ENCODE measurements around the gene PDZD7. TPM values are rescaled to one million over a fixed set of nuclear protein-coding genes. Genes with fewer than 3 reads are reported as not detected.

Gene PDZD7
- polyA plus RNA-seq, 1 of the 3 experiments (the other 2 are of a cell fraction), result 1.9 TPM

DNA sequence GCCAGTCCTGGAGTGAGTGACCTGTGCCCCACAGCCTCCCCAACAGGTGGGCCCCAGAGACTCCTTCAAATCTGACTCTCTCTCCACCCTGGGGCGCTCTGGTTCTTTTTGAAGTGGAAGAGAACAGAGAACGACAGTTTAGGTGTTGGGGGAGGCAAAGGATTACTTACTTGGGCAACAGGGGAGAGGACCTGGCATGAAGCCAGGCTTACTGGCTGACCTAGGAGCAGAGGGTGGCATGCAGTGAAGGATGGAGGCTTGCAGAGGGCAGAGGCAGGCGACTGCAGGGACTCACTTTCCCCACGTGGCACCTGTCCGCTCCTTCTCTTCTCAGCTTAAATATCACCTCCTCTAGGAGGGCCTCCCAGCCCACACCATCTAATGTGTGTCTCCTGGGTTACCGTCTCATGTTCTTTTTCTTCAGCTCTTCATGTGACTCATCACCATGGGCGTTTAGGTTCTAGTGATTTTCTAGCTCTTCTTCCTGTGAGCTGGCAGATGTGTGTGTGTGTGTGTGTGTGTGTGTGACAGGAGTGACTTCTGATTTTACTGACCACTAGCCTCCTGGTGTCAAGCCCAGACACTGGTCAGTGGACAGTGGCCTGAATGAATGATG lies 15.9 kb downstream of the PDZD7 start:
- POLR2A ChIA-PET, result interaction anchor here (1.3 to 1.4 kb wide), 3 partner anchors 17 to 28 kb away, joined by 3 to 8 read pairs (median 5); no protein-coding TSS in a partner anchor
- Histone ChIP-seq H4K20me1 (ENCODE audit: insufficient read depth) (no peaks in the 10 kb centered on the region), H3K27ac (ENCODE audit: low read depth in 2 of 2, low read length in 1 of 2) (peak overlapping the region in 1 of 2 experiments; percentile 13; a peak in 1 of 4 replicates), H3K4me1 (ENCODE audit: control insufficient read depth in 1 of 2, insufficient read depth in 2 of 2, low read depth in 1 of 2, low read length in 1 of 2) (peaks cover 8 to 19% of the 10 kb centered on the region in 2 experiments; a peak in 3 of 4 replicates), H3K9me2 (no peaks in the 10 kb centered on the region), H3K27me3 (ENCODE audit: insufficient read depth) (no peaks in the 10 kb centered on the region), H3K4me2 (peak overlapping the region; percentile 34), H2AFZ (ENCODE audit: low read depth) (no peak overlapping the region), H3K79me2 (ENCODE audit: insufficient read depth) (no peaks in the 10 kb centered on the region), H3K9ac (no peak overlapping the region), H3K36me3 (replicated peaks in 1 of 2; ENCODE audit: control insufficient read depth in 1 of 2, insufficient read depth in 2 of 2, low read length in 1 of 2) (no peaks in the 10 kb centered on the region), H3K9me3 (no peaks in the 10 kb centered on the region), H3K4me3 (ENCODE audit: low read depth in 2 of 2, low read length in 1 of 2) (no peak overlapping the region), H3F3A (replicated peaks; ENCODE audit: insufficient read depth) (peaks cover 18% of the 10 kb centered on the region)
- 42% methylated on average over 6 of the region's 7 CpGs for WGBS (ENCODE audit: low lambda C conversion rate)
- no peak for DNase-seq
- TF ChIP-seq RXRA (IDR thresholded peaks at IDR 0.05; ENCODE audit: borderline replicate concordance, low read depth) (no peak), FOSL2 (IDR thresholded peaks at IDR 0.05; ENCODE audit: borderline replicate concordance, low read depth) (peak; percentile 75; the same call in 1 of the 2 replicates), NFIC (IDR thresholded peaks at IDR 0.05; ENCODE audit: borderline replicate concordance) (peak; percentile 52), TCF12 (IDR thresholded peaks at IDR 0.05) (peak; percentile 43; the same call in 1 of the 2 replicates), GABPA (IDR thresholded peaks at IDR 0.05; ENCODE audit: low read depth) (no peak)
- TF ChIP-seq, protein P1, sequence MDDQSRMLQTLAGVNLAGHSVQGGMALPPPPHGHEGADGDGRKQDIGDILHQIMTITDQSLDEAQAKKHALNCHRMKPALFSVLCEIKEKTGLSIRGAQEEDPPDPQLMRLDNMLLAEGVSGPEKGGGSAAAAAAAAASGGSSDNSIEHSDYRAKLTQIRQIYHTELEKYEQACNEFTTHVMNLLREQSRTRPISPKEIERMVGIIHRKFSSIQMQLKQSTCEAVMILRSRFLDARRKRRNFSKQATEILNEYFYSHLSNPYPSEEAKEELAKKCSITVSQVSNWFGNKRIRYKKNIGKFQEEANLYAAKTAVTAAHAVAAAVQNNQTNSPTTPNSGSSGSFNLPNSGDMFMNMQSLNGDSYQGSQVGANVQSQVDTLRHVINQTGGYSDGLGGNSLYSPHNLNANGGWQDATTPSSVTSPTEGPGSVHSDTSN (IDR thresholded peaks at IDR 0.05), result peak; percentile 52
- CTCF ChIA-PET, result interaction anchor here (0.5 to 7.2 kb wide), 28 partner anchors 15 to 394 kb away, joined by 3 to 443 read pairs (median 4); partner anchors contain the start of genes LZTS2, MRPL43, PDZD7 and SEMA4G

DNA sequence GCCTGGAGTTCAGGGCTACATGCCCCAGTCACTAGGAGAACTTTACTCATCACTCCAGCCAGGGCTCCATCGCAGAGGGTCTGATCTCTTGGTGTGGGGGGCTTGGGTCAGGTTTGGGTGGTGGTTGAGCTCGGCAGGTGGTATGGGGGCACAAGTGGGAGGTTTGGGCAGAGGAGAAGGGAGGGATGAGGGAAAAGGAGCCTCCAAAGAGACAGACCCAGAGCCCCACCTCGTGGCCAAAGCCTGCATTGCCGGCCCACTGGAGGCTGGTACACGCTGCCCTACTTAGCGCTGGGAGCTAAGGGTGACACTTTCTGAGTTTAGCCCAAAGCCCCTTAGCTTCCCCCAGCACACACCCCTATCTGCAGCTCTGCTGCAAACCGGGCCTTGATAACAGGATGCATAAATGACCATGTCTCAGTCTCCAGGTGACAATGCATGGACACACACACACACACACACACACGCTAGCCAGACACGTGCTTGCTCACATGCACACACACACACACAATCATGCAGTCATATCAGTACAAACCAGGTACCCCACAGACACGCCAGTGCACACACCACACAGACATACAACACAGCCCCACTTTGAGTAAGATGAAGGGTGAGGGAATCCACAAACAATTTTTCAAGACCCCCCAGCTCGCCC lies 16.6 kb downstream of the PDZD7 start:
- WGBS (ENCODE audit: low lambda C conversion rate), result 14% methylated on average over 10 of the region's 11 CpGs

More for the DNA sequence above, 16.6 kb downstream of the PDZD7 start:
- H3K4me3 ChIP-seq (ENCODE audit: low read depth in 2 of 2, low read length in 1 of 2), result peak overlapping the region in 1 of 2 experiments; percentile 21; a peak in 1 of 4 replicates
- no peaks in the 10 kb centered on the region for H3K27me3 ChIP-seq (ENCODE audit: insufficient read depth)
- TF ChIP-seq POLR2AphosphoS5 (IDR thresholded peaks at IDR 0.05; ENCODE audit: low read depth, low read length) (no peak), RAD21 (IDR thresholded peaks at IDR 0.05; ENCODE audit: low read length) (peak; percentile 89), SMC3 (IDR thresholded peaks at IDR 0.05; ENCODE audit: low read depth, low read length) (peak; percentile 78), CHD2 (IDR thresholded peaks at IDR 0.05; ENCODE audit: low read length, partially characterized antibody) (peak; percentile 13)
- TF ChIP-seq, protein P2, sequence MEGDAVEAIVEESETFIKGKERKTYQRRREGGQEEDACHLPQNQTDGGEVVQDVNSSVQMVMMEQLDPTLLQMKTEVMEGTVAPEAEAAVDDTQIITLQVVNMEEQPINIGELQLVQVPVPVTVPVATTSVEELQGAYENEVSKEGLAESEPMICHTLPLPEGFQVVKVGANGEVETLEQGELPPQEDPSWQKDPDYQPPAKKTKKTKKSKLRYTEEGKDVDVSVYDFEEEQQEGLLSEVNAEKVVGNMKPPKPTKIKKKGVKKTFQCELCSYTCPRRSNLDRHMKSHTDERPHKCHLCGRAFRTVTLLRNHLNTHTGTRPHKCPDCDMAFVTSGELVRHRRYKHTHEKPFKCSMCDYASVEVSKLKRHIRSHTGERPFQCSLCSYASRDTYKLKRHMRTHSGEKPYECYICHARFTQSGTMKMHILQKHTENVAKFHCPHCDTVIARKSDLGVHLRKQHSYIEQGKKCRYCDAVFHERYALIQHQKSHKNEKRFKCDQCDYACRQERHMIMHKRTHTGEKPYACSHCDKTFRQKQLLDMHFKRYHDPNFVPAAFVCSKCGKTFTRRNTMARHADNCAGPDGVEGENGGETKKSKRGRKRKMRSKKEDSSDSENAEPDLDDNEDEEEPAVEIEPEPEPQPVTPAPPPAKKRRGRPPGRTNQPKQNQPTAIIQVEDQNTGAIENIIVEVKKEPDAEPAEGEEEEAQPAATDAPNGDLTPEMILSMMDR (IDR thresholded peaks at IDR 0.05), result peak; percentile 95
- TF ChIP-seq, protein P3, sequence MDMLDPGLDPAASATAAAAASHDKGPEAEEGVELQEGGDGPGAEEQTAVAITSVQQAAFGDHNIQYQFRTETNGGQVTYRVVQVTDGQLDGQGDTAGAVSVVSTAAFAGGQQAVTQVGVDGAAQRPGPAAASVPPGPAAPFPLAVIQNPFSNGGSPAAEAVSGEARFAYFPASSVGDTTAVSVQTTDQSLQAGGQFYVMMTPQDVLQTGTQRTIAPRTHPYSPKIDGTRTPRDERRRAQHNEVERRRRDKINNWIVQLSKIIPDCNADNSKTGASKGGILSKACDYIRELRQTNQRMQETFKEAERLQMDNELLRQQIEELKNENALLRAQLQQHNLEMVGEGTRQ (IDR thresholded peaks at IDR 0.05; ENCODE audit: borderline replicate concordance, low read depth, low read length), result no peak
- no peaks in the 10 kb centered on the region for H3K79me2 ChIP-seq (ENCODE audit: insufficient read depth)
- H2AFZ ChIP-seq (ENCODE audit: low read depth), result no peak overlapping the region
- H3K9ac ChIP-seq, result no peak overlapping the region
- no peaks in the 10 kb centered on the region for H4K20me1 ChIP-seq (ENCODE audit: insufficient read depth)
- no peaks in the 10 kb centered on the region for H3K36me3 ChIP-seq (replicated peaks in 1 of 2; ENCODE audit: control insufficient read depth in 1 of 2, insufficient read depth in 2 of 2, low read length in 1 of 2)
- peaks cover 18% of the 10 kb centered on the region for H3F3A ChIP-seq (replicated peaks; ENCODE audit: insufficient read depth)
- H3K27ac ChIP-seq (ENCODE audit: low read depth in 2 of 2, low read length in 1 of 2), result peak overlapping the region in 1 of 2 experiments; percentile 13; a peak in 1 of 4 replicates
- H3K4me2 ChIP-seq, result peak overlapping the region; percentile 34
- no peaks in the 10 kb centered on the region for H3K9me2 ChIP-seq
- H3K4me1 ChIP-seq (ENCODE audit: control insufficient read depth in 1 of 2, insufficient read depth in 2 of 2, low read depth in 1 of 2, low read length in 1 of 2), result peaks cover 8 to 19% of the 10 kb centered on the region in 2 experiments; a peak in 3 of 4 replicates
- no peaks in the 10 kb centered on the region for H3K9me3 ChIP-seq
- peak; percentile 85 for DNase-seq
- POLR2A ChIA-PET, result interaction anchor here (1.3 to 1.4 kb wide), 2 partner anchors 17 to 29 kb away, joined by 3 to 8 read pairs; no protein-coding TSS in a partner anchor
- CTCF ChIA-PET, result interaction anchor here (0.5 to 7.2 kb wide), 33 partner anchors 15 to 1037 kb away, joined by 3 to 443 read pairs (median 4); partner anchors contain the start of genes LZTS2, MRPL43, PDZD7 and SEMA4G
